ENCODE data around the gene NAPB.

GRCh38 chr20:23436681-23437080 is 15.4 kb upstream of the NAPB start:
- TF ChIP-seq CTCF (IDR thresholded peaks at IDR 0.05; ENCODE audit: low read depth, low read length) (no peak), POLR2A (IDR thresholded peaks at IDR 0.05; ENCODE audit: extremely low read depth, insufficient read length) (no peak), MYC (IDR thresholded peaks at IDR 0.05; ENCODE audit: low read depth, low read length) (no peak), MAX (IDR thresholded peaks at IDR 0.05; ENCODE audit: low read depth, low read length) (no peak)
